ENCODE measurements around the gene WEE1. TPM values are rescaled to one million over a fixed set of nuclear protein-coding genes. Genes with fewer than 3 reads are reported as not detected.

The WEE1 gene
- polyA plus RNA-seq, 1 experiment, result 31.7 TPM

DNA sequence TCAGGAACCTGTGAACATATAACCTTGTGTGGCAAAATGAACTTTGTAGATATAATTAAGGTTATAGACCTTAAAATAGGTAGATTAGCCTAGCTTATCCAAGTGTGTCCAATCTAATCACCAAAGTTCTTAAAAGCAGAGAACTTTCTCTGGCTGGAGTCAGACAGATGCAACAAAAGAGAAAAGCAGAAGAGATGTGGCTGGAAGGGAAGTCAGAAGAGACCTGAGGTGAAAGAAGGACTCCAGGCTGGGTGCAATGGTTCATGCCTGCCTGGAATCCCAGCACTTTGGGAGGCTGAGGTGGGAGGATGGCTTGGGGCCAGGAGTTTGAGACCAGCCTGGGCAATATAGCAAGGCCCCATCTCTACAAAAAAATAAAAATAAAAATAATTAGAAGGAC, 51.0 kb downstream of the WEE1 start:
- CTCF ChIA-PET, result interaction anchor here (0.6 to 1.4 kb wide), 2 partner anchors 11 to 95 kb away, joined by 4 to 5 read pairs; no protein-coding TSS in a partner anchor
- Histone ChIP-seq H3K4me3 (ENCODE audit: low read depth, low read length) (no peak overlapping the region), H3K27me3 (ENCODE audit: control insufficient read depth, insufficient read depth, low read length) (no peaks in the 10 kb centered on the region), H3K36me3 (ENCODE audit: control insufficient read depth, insufficient read depth, low read length) (no peaks in the 10 kb centered on the region)
- DNase-seq (ENCODE audit: low read depth), result no peak
- POLR2A ChIA-PET, result no interaction called here
- TF ChIP-seq, protein P1, sequence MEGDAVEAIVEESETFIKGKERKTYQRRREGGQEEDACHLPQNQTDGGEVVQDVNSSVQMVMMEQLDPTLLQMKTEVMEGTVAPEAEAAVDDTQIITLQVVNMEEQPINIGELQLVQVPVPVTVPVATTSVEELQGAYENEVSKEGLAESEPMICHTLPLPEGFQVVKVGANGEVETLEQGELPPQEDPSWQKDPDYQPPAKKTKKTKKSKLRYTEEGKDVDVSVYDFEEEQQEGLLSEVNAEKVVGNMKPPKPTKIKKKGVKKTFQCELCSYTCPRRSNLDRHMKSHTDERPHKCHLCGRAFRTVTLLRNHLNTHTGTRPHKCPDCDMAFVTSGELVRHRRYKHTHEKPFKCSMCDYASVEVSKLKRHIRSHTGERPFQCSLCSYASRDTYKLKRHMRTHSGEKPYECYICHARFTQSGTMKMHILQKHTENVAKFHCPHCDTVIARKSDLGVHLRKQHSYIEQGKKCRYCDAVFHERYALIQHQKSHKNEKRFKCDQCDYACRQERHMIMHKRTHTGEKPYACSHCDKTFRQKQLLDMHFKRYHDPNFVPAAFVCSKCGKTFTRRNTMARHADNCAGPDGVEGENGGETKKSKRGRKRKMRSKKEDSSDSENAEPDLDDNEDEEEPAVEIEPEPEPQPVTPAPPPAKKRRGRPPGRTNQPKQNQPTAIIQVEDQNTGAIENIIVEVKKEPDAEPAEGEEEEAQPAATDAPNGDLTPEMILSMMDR (IDR thresholded peaks at IDR 0.05; ENCODE audit: insufficient read depth, low read depth, low read length), result no peak

DNA sequence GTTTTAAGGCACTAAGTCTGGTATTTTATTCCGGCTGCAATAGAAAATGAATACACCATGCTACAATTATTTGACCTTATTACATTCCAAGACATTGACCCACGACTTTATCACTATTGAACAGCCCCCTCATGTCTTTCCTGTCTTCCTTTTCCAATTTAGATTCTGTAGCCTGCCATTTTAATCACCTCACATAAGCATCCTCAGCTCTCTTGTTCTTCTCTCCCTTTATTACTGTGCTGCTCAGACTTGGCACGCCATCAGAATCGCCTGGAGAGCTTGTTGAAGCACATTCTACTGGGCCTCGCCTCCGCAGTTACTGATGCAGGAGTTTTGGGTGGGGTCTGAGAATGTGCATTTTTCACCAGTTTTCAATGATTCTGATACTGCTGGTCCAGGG, 51.7 kb downstream of the WEE1 start:
- TF ChIP-seq, protein P1 (IDR thresholded peaks at IDR 0.05; ENCODE audit: insufficient read depth, low read depth, low read length), result no peak
- Histone ChIP-seq H3K27me3 (ENCODE audit: control insufficient read depth, insufficient read depth, low read length) (no peaks in the 10 kb centered on the region), H3K36me3 (ENCODE audit: control insufficient read depth, insufficient read depth, low read length) (no peaks in the 10 kb centered on the region), H3K4me3 (ENCODE audit: low read depth, low read length) (no peak overlapping the region)
- POLR2A ChIA-PET, result no interaction called here
- CTCF ChIA-PET, result interaction anchor here (1.4 kb wide), 1 partner anchor 11 kb away, joined by 5 read pairs; no protein-coding TSS in a partner anchor
- DNase-seq (ENCODE audit: low read depth), result no peak

DNA sequence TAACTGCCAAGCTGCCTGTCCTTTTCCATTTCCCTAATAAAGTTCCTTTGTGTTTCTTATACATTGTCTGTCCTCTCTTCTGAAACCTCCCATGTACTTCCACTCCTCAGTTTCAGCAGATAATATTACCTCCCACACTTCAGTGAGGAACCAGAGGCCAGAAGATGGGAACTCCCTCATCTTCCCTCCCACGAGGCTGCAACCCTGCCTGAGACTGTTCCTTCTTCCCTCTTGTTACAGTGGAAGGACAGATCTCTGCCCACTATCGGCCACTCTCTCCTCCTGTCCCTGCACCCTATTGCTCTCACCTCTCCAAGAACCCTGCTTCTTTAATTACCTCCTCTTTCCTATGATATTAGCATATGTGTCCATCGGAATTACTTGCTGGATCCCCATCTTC, 52.3 kb downstream of the WEE1 start:
- no peaks in the 10 kb centered on the region for H3K36me3 ChIP-seq (ENCODE audit: control insufficient read depth, insufficient read depth, low read length)
- ChIA-PET CTCF (interaction anchor here (1.4 kb wide), 1 partner anchor 12 kb away, joined by 5 read pairs; no protein-coding TSS in a partner anchor), POLR2A (no interaction called here)
- H3K4me3 ChIP-seq (ENCODE audit: low read depth, low read length), result no peak overlapping the region
- H3K27me3 ChIP-seq (ENCODE audit: control insufficient read depth, insufficient read depth, low read length), result no peaks in the 10 kb centered on the region
- TF ChIP-seq, protein P1 (IDR thresholded peaks at IDR 0.05; ENCODE audit: insufficient read depth, low read depth, low read length), result no peak
- DNase-seq (ENCODE audit: low read depth), result no peak

DNA sequence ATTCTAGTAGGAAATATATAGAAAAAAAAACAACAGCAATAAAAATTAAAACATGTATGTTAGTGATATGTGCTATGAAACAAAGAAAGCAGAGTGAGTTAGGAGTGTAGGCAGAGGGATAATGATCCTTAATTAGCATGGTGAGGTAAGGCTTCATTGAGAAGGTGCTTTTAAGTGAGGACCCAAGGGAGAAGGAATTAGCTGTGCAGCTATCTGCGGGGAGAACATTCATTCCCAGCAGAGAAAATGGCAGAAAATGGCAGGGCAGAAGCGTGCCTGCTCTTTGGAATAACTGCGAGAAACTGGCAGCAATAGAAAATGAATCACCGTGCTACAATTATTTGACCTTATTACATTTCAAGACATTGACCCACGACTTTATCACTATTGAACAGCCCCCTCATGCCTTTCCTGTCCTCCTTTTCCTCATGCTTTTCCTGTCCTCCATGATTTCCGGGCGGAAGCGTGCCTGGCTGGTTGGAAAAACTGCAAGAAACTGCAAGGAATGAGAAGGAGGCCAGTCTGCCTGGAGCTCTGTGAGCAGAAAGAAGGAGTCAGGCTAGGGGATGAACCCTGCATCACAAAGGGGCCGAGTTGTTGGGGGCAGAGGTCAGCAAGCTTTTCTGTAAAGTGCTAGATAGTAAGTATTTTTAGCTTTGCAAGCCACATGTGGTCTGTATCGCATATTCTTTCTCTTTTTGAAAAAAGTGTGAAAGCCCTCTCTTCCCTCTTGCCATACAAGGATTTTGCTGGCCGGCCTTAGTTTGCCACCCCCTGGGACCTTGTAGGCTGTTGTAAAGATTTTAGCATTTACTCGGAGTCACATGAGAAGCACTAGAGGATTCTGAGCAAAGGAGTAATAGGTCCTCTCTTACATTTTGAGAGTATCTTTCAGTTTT, 53.3 kb downstream of the WEE1 start:
- CTCF ChIA-PET, result interaction anchor here (1.2 kb wide), 1 partner anchor 9 kb away, joined by 3 read pairs; no protein-coding TSS in a partner anchor
- no peak for DNase-seq (ENCODE audit: low read depth)
- POLR2A ChIA-PET, result no interaction called here
- Histone ChIP-seq H3K4me3 (ENCODE audit: low read depth, low read length) (no peak overlapping the region), H3K27me3 (ENCODE audit: control insufficient read depth, insufficient read depth, low read length) (no peaks in the 10 kb centered on the region), H3K36me3 (ENCODE audit: control insufficient read depth, insufficient read depth, low read length) (no peaks in the 10 kb centered on the region)
- TF ChIP-seq, protein P1 (IDR thresholded peaks at IDR 0.05; ENCODE audit: insufficient read depth, low read depth, low read length), result no peak

DNA sequence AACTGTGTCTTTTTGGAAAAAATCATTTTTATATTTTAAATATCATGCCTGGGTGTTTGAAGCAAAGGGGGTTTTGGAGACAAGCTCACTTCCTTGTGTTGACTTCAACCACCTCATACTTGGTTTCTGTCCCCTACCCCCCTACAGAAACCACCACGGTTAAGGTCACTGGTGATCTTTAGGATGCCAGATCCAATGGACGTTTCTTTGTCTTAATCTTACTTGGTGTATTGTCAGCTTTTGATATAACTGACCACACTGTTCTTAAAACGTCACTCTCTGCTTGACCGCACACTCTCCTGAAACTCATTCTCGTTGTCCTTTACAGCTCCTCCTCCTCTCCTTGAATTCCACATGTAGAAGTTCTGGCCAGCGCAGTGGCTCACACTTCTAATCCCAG, 55.6 kb downstream of the WEE1 start:
- H3K36me3 ChIP-seq (ENCODE audit: control insufficient read depth, insufficient read depth, low read length), result no peaks in the 10 kb centered on the region
- H3K27me3 ChIP-seq (ENCODE audit: control insufficient read depth, insufficient read depth, low read length), result no peaks in the 10 kb centered on the region
- TF ChIP-seq, protein P1 (IDR thresholded peaks at IDR 0.05; ENCODE audit: insufficient read depth, low read depth, low read length), result no peak
- no peak overlapping the region for H3K4me3 ChIP-seq (ENCODE audit: low read depth, low read length)
- POLR2A ChIA-PET, result no interaction called here
- CTCF ChIA-PET, result interaction anchor here (1.2 to 1.5 kb wide), 2 partner anchors 15 to 16 kb away, joined by 4 to 5 read pairs; no protein-coding TSS in a partner anchor
- no peak for DNase-seq (ENCODE audit: low read depth)
